Stimulated activated CD4-positive, alpha-beta T cell treated with anti-CD3 and anti-CD28 coated beads, Interleukin-15, amount 100 ng/mL, for 48 hours (primary cell): ENCODE data around the gene CD1D.
"Not testable (repeated sequence)": the region's sequence is repeated elsewhere in the genome, so short reads cannot be mapped to it uniquely, and the experiment has no call there.

ENCODE experiments used
- DNase-seq, 2 donors: peaks; one replicate each; pipeline ENCODE4 v3.0.0-alpha.2; 2020; ENCODE audit warnings: low read depth in 2 of 2

The CD1D gene

GRCh38 chr1:158176399-158176798 is 4.3 kb upstream of the CD1D start:
- DNase-seq, result no peak

DNA sequence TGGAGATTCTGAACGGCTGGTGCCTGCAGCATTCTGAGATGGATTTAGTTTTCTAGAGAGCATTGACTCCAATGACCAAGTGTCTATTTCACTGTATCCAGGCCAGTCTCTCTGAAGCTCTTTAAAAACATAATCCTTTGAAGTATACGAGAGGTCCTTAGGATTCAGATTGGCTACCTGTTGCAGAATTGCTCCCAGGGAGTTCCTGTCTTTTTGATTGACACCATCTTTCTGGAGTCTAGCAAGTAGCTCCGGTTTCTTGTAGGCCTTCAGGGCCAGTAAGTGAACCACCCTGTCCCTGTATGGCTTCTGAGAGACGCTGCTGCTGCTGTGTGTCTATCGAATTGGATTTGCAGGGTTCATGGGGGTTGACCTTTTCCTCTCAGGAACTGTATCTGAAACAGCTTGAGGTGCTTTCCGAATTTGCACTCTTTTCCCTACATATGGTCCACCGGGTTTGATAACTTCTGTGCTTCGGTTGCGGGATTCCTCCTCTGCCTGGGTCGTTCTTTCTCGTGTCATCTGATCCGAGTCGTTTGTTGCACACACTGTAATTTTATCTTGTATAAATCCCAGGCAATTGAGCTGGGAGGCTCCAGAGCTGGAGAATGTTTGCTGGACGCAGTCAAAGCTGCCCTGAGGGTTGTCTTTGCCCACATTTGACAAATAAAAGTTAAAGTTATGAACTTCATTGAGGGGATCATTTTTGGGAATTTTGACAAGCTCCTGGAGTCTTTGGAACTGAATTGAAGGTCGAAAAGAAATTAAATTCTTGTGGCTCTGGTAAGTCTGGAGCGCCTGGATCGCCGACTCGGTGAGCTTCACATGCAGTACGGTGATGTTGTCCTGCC is 3.6 kb upstream of the CD1D start:
- DNase-seq, result not testable (repeated sequence)

- peak in 1 of 2 donors; percentile 14 for DNase-seq
Observed at GRCh38 chr1:158177700-158178450, 2.8 kb upstream of the CD1D start.

GRCh38 chr1:158179301-158180041 is 1.2 kb upstream of the CD1D start:
- no peak for DNase-seq

- no peak for DNase-seq
Observed at GRCh38 chr1:158181577-158181922, 855 bp downstream of the CD1D start.

DNA sequence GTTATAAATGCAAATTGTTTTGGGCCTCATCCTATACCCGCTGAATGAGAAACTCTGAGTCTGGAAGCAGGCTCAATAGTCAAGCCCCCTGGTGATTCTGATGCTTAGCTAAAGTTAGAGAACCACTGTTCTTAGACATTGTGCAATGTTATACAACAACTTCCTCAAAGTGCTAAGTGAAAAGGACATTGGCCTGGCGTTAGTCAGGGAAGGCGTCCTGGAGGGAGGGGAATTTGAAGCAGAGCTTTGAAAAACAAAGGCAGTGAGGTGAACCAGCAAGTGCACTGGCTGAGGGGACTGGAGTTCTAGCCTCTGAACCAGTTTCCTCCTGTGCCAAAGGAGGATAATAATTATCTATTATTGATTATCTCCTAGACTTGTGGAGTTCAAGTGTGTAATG is 5.1 kb downstream of the CD1D start:
- no peak for DNase-seq

DNA sequence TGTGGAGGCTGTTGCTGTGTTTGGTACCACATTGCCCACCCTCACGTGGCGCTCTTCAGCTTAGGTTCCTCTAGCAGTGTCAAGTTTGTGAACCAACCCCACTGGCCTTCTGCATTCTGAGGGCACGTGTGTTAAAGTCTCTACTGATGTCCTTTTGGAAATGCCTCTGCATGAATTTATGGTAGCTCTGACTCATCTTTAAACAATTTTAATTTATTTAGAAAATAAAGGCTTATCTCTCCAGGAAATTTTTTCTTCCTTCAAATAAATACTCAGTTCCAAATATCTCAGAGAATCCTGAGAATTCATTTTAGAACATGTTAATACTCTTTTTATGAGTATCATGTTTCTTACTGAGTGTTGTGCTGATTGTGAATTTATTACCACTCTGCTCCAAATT is 5.5 kb downstream of the CD1D start:
- no peak for DNase-seq

DNA sequence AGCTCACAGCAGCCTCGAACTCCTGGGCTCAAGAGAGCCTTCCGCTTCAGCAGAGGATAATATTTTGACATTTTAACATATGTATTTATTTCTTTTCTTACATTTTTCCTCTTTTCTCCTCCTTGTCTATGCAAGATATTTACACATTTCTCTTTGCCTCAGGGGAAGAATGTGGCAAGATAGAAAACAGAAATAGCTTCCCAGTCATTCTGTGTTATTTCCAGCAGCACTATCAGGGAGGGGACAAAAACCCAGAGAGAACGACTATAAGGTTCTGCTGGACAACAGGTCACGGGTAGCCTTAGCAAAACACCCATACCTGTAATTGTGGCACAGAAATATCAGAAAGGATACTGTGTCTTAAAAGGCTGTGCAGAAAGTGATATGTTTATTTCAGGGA is 7.9 kb downstream of the CD1D start:
- no peak for DNase-seq

GRCh38 chr1:158189624-158190023 is 8.9 kb downstream of the CD1D start:
- no peak for DNase-seq

DNA sequence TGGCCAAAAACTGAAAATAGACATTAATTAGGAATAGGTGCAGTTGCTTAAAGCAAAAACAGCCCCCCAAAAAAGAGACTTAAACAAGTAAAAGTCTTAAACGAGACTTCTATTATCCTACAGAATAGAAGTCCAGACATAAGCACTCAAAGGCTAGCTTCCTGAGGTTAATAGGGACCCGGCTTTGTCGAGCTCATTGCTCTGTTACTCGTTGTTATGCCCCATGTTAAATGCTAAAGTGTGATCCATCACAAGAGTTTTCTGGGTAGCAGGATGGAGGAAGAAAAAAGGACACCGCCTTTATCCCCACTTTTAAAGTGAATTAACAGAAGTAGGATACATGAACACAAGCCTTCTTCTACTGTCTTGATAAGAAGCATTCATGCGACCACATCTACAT is 10.6 kb downstream of the CD1D start:
- no peak for DNase-seq

- DNase-seq, result no peak
Observed at GRCh38 chr1:158196461-158196860, 15.8 kb downstream of the CD1D start.

GRCh38 chr1:158199849-158200248 is 19.2 kb downstream of the CD1D start:
- DNase-seq, result no peak

DNA sequence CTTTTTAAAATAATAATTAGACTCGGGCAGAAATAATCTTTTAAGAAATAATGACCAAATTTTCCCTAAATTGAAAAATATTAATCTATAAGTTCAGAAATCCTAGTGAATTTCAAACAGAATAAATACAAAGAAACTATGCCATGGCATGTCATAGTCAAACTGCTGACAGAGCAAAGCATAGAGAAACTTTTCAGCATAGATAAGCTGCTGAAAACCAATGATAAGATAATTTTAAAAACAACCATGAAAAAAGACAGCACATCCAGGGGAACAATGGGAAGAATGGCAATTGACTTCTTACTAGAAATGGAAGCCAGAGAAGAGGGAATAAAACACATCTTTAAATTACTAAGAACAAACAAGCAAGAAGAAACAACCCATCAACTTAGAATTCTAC is 19.8 kb downstream of the CD1D start:
- no peak for DNase-seq

DNA sequence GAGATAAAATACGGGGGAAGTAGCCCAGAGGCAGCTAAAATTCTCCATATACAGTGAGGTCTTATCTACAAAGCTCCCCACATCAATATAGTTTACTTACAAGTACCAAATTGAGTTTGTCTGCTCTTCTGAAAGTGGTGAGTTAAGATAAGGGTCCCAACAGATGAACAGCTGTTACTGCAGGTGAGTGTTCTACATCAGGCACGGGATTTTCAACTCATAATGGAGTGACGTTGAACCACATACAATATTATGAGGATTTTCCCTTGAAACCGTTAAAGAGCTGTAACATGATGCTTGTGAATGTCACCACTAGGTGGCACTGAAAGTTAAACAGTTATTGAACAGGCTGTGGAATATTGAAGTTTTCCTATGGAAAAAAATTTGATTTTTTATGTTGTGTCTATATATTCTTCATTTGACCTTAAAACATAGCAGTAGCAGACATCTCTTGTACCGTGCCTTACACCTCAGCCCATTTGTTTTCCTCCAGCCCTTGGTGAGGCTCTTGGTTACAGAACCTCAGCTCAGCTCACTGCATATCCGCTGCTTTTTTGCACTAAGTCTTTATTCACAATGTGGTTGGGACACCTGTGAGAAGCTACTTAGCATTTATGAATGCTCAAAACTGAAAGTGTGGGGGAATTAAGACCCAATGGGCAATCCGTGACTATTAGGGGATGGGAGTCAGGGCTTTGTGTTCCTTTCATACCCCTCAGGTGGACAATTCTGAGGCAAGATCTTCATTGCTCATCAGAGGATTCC is 23.2 kb downstream of the CD1D start:
- peak in 1 of 2 donors; percentile 3 for DNase-seq

DNA sequence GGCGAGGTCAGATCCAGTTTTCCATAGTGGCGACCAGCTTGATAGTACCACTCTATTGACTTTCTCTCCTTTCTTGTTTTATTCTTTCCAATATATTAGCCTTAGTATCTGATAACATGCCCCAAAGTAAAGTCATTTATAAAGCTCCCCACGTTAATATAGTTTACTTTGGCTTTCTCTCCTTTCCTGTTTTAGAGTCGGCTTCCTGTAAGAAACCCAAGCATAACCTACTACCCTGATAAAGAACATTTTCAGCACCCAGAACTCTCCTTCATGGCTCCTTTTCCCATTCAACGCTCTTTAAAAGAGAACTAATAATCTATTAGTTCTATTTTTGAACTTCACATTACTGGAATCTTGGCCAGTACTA is 23.7 kb downstream of the CD1D start:
- no peak for DNase-seq

GRCh38 chr1:158208586-158209116 is 28.0 kb downstream of the CD1D start:
- DNase-seq, result no peak

DNA sequence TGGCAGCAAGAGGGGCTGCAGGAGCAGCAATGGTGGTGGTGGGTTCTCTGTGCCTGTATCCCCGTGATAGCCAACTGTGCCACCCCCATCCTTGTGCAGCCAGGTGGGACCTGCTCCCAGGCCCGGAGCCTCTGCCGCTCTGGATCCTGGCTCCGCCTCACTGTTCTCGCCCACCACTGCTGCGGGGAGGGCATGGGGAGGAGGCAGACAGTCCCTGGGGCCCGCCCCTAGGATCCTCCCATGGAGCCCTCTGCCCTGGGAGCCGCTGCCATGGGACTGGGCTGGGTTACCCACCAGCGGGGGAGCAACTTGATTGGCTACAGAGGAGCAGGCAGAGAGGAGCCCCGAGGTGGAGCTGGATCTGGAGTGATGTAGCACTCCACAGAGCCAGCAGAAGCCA is 31.6 kb downstream of the CD1D start:
- no peak for DNase-seq

DNA sequence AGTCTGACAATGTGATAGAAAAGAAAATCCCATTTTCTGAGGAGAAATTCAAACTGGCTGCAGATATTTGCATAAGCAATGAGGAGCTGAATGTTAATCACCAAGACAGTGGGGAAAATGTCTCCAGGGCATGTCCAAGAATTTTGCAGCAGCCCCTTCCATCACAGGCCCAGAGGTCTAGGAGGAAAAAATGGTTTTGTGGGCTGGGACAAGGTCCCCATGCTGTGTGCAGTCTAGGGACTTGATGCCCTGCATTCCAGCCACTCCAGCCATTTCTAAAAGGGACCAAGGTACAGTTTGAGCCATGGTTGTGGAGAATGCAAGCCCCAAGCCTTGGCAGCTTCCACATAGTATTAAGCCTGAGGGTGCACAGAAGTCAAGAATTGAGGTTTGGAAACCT is 42.8 kb downstream of the CD1D start:
- not testable (repeated sequence) for DNase-seq

DNA sequence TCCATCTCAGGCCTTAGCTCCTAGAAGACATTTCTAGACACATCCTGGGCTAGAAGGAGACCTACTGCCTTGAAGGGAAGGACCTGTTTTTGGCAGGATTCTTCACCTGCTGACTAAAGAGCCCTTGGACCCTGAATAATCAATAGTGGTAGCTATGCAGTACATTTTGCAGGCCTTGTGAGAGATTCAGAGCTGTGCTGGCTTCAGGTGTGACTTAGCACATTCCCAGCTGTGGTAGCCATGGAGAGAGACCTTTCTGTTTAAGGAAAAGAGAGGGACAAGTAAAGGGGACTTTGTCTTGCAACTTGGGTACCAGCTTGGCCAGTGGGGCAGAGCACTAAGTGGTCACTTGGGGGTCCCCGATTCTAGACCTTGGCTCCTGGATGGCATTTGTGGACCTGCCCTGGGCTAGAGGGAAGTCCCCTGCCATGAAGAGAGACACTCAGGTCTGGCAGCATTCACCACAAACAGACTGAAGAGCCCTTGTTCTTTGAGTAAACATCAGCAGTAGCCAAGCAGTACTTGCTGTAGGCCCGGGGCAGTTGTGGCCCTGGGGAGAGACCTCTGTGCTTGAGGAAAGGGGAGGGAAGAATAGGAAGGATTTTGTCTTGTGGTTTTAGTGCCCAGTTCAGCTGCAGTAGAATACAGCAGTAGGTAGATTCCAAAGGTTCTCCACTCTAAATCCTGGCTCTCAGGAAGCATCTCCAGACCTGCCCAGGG is 47.4 kb downstream of the CD1D start:
- DNase-seq, result no peak
